SKM-1 treated with dmso at 0.1 percent for 144 hours (cell line): ENCODE results near the gene TFRC.
"Not testable (repeated sequence)": the region's sequence is repeated elsewhere in the genome, so short reads cannot be mapped to it uniquely, and the experiment has no call there.

Experiments
- DNase-seq: peaks from one replicate; lab custom pipeline; 2025; ENCODE audit not compliant: unreplicated experiment; lab: John Stamatoyannopoulos, UW

TFRC gene

DNA sequence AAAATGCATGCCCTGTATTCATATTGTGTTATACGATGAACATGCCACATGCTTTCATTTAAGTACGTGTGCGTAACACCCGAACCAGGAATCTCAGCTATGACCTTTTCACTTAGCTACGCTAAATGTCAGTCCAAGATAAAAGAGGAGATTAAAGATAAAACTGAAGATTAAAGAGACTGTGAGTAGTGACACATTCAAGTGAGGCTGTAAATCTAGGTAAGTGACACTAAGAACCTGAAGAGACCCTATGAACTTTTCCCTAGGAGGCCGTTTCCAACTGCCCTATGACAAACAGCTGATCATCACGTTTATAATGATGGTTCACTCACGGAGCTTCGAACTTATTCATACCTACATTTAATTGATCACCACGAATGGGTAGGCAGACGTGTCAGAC, 32.2 kb downstream of the TFRC start:
- no peak for DNase-seq

DNA sequence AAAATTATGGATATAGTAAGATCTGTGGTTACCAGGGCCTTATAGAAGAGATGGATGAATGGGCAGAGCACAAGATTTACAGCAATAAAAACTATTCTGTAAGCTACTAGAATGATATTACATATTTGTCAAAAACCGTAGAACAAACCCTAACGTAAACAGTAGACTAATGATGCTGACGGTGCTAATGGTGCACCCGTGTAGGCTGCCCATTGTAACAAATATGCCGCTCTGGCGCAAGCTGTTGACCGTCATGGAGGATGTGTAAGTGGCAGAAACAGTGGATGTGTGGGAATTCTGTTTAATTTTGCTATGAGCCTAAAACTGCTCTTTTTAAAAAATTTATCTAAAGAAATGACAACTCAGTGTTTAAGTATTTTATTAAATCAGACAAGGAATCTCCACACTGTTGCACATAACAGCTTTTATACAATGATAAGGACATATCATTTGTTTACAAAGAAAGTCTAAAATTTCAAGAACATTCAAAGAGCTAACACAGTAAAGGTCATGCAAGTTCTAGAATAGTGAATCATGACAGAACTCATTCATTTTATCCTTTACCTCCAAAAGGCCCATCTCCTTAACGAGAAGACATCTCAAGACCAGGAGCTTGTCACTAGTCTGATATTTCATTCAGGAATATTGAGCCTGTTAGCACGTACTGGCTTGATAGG, 32.8 kb downstream of the TFRC start:
- DNase-seq: no peak

DNA sequence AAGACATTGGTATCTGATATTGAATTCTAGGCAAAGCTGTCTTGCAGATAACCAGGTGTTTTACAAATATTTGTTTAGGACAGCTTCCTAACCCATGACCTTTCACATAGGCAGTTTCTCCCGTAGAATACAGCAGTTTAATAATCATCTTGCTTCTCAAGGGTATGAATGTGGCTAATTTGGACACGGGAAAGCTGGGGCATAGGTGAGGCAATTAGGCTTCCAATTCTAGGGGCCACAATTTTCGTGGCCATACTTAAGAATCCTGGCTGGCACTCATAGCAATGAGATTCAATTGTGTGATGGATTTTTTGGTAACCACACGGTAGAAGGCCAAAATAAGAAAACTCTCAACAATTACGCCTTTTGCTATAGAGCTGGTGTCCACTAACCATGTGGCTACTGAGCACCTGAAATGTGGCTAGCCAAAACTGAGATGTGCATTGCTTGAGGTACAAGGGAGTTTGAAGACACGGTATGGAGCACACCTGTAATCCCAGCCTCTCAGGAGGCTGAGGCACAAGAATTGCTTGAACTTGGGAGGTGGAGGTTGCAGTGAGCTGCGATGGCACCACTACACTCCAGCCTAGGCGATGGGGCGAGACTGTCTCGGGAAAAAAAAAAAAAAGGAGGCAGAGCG, 34.4 kb downstream of the TFRC start:
- DNase-seq: no peak

DNA sequence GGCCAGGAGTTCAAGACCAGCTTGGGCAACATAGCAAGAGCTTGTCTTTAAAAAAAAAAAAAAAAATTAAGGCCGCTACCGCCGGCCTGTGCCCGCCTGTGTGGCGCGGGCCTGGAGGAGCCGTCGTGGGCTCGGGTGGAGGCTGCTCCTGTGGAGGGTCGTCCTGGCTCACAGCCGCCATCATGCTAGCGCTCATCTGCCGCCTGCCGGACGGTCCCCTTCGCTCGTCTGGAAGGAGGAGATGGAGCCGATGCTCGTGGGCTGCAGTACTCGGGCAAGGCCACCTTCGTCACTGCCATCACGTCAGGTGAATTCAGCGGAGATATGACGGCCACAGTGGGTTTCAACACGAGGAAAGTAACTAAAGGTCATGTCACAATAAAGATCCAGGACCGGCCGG, 37.4 kb downstream of the TFRC start:
- DNase-seq: no peak

DNA sequence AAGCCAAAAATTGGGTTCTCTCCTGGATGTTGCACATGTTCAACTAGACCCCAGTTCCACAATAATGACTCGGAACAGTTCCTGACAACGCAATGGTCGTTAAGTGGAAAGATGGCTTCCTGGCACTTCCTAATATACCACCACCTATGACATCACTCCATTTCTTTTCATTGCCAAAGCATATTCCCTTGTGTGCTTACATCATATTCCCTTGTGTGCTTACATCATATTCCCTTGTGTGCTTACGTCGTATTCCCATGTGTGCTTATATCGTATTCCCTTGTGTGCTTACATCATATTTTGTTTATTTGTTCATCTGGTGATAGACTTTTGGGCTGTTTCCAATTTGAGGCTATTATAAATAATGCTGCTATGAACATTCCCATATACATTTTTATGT, 39.2 kb downstream of the TFRC start:
- no peak for DNase-seq

DNA sequence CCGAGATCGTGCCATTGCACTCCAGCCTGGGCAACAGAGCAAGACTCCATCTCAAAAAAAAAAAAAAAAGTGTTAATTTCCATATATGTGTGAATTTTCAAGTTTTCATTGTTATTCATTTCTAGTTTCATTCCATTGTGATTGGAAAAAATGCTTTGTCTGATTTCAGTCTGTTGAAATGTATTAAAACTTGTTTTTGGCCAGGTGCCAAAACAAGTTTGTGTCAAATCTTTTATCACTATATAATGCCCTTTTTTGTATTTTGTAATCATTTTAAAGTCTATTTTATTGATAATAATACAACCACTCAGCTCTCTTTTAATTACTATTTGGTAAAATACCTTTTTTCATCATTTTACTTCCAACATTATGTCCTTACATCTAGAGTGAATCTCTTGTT, 42.5 kb downstream of the TFRC start:
- DNase-seq: no peak

DNA sequence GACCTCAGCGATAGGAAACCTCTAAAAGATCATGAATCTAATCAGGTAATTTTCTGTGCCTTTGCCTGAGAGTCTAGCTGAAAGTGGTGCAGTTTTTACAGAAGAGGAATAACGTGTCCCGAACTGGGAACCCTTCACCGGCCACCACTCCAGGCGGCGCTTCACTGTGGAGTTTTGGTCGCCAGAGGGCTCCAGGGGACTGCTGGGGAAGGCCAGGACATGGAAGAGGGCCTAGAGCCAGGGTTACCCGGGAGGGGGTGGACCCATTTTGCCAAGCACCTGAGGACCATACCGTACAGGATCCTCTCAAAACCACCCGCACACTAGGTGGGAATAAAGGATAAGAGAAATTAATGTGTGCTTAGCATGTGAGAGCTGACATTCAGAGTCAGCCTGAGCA, 55.8 kb downstream of the TFRC start:
- not testable (repeated sequence) for DNase-seq

DNA sequence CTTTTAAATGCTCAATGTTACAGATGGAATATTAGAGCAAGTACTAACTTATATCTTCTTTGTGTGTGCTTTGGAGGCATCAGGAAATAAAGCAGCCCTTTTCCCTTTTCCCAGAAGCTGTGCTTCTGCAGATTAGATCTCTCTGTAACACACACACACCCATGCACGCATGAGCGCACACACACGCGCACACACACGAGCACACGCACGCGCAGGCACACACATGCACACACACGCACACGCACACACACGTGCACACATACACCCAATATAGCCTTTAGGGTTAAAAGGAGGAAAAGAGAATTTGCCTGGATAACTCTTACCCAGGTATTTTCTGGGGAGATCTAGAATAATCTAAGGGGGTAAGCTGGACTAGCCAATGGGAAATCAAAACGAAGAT, 56.9 kb downstream of the TFRC start:
- no peak for DNase-seq

DNA sequence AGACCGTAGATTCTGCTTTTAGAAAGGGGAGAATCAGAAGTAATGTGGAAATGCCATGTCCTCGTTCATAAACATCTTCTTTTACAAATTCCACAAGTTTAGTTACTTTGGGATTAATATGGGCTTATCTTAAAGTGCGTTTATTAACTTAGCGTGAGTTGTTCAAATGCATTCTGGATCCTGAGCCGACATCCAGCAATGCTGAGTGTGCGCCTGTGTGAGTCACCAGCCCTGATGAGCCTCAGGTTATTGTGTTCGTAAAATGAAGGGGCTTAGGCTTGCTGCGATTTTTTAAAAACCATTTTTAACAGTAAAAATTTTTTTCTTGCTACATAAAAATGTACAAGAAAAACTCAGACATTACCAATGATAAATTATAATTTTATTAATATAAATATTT, 57.9 kb downstream of the TFRC start:
- DNase-seq: no peak

DNA sequence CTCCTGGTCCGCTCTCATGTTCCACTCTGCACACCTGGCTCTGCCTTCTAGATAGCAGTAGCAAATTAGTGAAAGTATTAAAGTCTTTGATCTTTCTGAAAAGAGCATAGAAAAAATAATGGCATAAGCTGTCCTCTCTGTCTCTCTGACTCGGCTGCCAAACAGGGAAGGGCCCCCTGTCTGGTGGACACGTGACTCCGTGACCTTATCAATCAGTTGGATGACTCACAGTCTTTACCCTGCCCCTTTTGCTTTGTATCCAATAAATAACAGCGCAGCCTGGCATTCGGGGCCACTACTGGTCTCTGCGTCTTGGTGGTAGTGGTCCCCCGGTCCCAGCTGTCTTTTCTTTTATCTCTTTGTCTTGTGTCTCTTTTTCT, 59.4 kb downstream of the TFRC start:
- DNase-seq: not testable (repeated sequence)

DNA sequence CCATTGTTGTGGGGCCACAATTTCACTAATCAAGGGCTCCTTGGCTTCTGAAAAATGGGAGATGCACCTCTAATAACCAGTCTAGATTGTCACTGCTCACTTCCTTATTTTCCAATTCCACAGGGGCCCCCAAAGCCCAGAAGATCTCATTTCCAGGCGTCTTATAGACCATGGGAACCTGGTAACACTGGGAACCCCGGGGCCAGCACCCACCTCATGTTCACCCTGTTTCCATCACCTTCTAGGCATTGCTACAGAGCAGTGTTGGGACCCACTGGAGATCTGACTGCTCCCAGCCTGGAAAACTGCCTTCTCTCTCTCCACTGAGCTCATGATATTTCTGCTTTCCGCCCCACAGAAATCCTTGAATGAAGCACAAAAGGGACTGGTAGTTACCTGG, 61.5 kb downstream of the TFRC start:
- DNase-seq: no peak

DNA sequence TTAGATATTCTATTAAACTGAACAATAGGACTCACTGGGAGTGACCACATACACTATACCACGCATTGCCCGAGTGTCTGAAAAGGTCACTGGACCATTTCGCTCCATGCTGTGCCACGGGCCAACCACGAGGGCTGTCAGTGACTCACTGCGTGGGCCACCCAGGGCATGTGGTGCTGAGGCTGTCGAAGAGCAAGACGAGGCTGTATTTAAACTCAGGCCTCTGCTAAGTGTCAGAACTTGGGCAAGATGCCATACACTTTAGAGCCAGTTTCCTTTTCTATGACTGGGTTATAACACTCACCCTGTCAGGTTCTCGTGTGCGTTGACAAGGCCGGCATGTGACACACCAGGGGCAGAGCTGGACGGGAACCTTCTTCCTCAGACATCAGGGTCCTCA, 62.3 kb downstream of the TFRC start:
- not testable (repeated sequence) for DNase-seq

DNA sequence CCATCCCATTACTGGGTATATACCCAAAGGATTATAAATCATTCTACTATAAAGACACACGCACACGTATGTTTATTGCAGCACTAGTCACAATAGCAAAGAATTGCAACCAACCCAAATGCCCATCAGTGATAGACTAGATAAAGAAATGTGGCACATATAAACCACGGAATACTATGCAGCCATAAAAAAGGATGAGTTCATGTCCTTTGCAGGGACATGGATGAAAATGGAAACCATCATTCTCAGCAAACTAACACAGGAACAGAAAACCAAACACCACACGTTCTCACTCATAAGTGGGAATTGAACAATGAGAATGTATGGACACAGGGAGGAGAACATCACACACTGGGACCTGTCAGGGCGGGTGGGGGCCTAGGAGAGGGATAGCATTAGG, 63.7 kb downstream of the TFRC start:
- DNase-seq: not testable (repeated sequence)

DNA sequence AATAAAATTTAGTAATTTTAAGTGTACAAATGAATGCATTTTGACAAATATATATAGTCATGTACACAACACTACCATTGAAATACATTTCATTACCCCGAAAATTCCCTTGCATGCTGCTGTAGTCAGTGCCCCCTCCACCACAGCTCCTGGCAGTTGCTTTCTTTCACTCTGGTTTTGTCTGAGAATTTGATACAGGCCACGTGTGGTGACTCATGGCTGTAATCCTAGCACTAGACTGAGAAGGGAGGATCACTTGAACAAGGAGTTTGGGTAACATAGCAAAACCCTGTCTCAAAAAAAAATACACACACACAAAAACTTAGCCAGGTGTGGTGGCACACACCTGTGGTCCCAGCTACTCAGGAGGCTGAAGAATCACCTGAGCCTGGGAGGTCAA, 65.4 kb downstream of the TFRC start:
- no peak for DNase-seq

DNA sequence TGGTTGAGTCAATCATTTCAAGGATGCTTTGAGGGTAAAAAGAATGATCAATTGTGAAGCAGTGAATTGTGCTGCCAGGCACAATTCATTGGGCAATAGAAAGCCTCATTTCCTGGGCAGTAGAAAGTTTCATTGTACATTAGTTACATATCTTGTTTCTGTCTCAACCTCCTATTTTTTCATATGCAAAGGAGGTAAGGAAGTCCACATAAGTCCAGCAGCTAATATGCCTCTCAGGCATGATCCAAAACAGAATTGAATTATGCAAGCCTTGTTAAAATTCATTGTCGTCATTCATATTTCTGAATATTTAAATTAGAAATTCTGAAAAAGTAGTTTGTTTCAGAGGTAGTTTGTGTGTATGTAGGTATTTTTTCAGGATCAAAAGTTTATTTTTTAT, 65.8 kb downstream of the TFRC start:
- DNase-seq: no peak

DNA sequence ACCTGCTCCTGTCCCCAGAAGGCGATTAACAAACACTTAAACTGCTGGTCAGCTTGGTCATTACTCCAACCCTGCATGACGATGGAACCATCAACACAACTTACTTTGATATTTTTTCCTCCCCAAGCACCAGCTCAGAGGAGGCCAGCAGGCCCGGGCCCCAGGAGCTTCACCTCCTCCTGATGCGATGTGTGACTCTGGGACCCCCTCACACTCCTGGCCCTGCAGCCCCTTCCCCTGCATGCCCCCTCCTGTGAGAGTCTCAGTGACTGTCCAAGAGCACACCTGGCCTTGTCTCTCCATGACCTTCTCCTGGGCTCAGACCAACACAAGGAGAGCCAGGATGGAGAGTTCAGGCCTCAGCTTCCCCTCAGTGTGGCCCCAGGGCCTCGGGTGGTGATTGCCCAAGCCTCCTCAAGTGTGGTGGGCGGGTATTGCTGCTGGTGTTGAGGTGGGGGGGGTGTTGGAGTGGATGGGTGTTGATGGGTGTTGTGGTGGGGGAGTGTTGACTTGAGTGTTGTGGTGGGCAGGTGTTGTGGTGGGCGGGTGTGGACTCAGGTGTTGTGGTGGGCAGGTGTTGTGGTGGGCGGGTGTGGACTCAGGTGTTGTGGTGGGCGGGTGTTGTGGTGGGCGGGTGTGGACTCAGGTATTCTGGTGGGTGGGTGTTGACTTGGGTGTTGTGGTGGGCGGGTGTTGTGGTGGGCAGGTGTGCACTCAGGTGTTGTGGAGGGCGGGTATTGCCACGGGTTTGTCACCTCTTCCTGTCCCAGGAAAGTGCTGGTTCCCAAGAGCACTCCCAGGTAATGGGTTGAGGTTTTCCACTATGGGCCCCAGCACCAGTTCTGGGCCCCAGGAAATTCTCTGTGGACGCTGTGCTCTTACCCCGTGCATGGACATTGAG, 68.1 kb downstream of the TFRC start:
- DNase-seq: no peak

DNA sequence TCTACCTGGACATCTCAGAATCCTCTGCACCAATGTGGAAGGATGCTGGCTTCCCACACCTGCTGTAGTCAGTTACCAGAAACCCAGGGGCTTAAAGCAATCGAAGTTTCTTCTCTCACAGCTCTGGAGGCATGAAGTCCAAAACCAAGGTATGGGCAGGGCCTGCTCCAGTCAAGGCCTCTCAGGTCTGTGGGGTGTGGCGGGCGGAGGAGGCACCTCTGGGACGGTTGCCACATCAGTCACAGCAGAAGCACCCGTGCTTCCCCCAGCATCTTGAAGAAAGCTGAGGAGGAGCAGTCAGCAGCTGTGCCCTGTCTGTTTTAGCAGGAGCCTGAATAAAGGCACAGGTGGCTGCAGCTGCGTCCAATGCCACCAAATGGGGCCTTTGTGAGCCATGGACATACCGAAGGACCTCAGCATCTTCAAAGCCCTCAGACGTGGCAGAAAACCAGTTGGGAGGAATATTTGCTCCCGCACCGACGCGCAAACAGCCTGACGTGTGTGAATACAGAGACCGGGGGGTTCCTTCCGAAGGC, 68.9 kb downstream of the TFRC start:
- DNase-seq: no peak

DNA sequence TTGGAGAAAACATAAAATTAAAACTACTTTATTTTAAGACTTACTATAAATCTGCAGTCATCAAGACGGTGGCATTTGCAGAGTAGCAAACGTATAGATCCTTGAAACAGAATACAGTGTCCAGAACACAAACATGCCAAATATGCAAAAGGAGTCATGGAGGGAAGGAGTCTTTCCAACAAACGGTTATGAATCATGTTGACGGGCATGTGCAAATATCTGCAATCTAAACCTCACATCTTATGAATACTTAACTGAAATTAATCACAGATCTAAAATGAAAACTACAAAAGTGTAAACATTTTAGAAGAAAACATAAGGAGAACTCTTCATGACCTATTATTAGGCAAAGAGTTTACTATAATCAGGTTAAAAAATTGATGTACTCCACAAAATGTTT, 69.4 kb downstream of the TFRC start:
- no peak for DNase-seq

DNA sequence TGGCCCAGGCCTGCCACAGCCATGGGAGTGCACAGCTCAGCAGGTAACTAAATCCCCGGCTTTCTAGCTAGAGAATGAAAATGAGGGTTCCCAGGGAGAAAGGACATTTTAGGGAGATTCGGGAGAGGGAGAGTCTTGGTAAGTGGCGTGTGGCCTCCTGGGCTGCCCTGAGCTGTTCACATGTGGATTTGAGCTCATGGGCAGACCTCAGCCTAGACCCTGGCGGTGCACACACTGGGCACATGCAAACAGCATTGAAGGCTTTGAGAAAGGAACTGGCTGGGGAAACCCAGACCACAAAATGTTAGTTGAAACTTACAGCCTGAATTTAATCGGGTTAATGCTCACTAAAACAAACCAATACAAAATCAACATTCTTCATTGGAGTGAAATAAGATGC, 72.4 kb downstream of the TFRC start:
- DNase-seq: no peak

DNA sequence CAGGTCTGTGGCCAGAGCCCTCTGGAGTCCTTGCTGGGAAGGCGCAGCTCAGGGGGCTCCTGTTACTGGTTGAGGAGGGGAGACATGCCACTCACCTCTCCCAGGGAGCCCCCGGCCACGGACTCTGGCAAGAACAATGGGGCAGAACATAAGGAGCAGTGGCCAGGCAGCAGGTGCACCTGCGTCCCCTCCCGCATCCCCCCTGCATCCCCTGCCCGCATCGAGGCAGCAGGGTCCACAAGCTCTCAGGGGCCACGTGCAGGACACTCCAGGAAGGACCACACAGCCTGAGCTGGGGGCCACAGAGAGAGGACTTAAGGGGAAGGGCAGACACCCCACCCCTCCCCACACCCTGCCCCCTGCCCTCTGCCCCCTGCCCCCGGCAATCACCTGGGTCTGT, 73.0 kb downstream of the TFRC start:
- DNase-seq: no peak

DNA sequence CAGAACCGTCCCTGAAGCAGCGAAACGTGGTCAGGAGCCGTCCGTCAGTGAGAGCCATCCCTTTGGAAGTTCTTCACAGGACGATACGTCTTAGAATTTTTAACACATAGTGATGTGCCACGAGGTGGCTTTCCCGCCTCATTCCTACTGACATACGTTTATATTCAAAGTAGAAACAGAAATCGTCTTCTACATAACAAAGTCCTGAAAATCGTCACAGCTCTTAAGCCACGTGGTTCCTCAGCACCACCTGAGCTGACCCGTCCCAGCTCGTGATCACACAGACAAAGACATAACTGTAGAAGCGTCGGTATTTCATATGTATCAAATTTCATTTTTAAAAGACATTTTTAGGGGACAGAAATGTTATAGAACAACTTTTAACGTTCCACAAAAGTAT, 73.5 kb downstream of the TFRC start:
- no peak for DNase-seq
